SK-N-SH (cell line): ENCODE measurements around the gene PLGRKT. TPM values are rescaled to one million over a fixed set of nuclear protein-coding genes. Genes with fewer than 3 reads are reported as not detected.

Experiments used
- CTCF ChIA-PET: fragments of 300-600, 350-600 bp; formaldehyde crosslinking; extraction: SDS; loops from one replicate; lab custom pipeline; 2021; lab: Yijun Ruan, JAX
- POLR2A ChIA-PET: fragments of 350-600 bp; sonication (Branson Sonifier 250); formaldehyde crosslinking; extraction: SDS; loops from one replicate; lab custom pipeline; 2020; ENCODE audit warnings: antibody characterized with exemption, inconsistent platforms; lab: Yijun Ruan, JAX
- DNase-seq: peaks from one replicate; pipeline ENCODE4 v3.0.0; 2012
- H2AFZ ChIP-seq: fragments of 200-600 bp; sonication (generic); 2 replicates; pipeline ENCODE4 v1.8.1; 2016; ENCODE audit warnings: antibody characterized with exemption, mild to moderate bottlenecking, low read depth
- H3F3A ChIP-seq: fragments of 200-600 bp; sonication (generic); replicated peaks from 2 replicates; pipeline ENCODE3; 2016; ENCODE audit warnings: antibody characterized with exemption, mild to moderate bottlenecking; ENCODE audit not compliant: insufficient read depth
- H3K27ac ChIP-seq, 2 experiments: fragments of 200-500 bp in 1 of 2; fragments of 200-600 bp in 1 of 2; sonication (Bioruptor generic) in 1 of 2; sonication (generic), shearing (Covaris generic) in 1 of 2; 2 replicates each; pipeline versions ENCODE4 v1.5.1 to v1.6.1; 2014 to 2016; ENCODE audit warnings: low read depth in 2 of 2, inconsistent platforms in 1 of 2, low read length in 1 of 2, mild to moderate bottlenecking in 1 of 2, mixed read lengths in 1 of 2
- H3K27me3 ChIP-seq: fragments of 200-600 bp; sonication (generic), shearing (Covaris generic); 2 replicates; pipeline ENCODE4 v1.6.1; 2016; ENCODE audit warnings: mixed run types; ENCODE audit not compliant: insufficient read depth
- H3K36me3 ChIP-seq, 2 experiments: fragments of 200-500 bp in 1 of 2; fragments of 200-600 bp in 1 of 2; sonication (Bioruptor generic) in 1 of 2; sonication (generic) in 1 of 2; replicated peaks in 1 of 2; 2 replicates each; pipeline versions ENCODE3 to v1.5.1; 2014 to 2016; ENCODE audit warnings: low read length in 1 of 2, mild to moderate bottlenecking in 1 of 2; ENCODE audit not compliant: insufficient read depth in 2 of 2, control insufficient read depth in 1 of 2
- H3K4me1 ChIP-seq, 2 experiments: fragments of 200-500 bp in 1 of 2; fragments of 200-600 bp in 1 of 2; sonication (Bioruptor generic) in 1 of 2; sonication (generic), shearing (Covaris generic) in 1 of 2; 2 replicates each; pipeline versions ENCODE4 v1.5.1 to v1.6.1; 2014 to 2016; ENCODE audit warnings: low read depth in 1 of 2, low read length in 1 of 2, mixed run types in 1 of 2; ENCODE audit not compliant: insufficient read depth in 2 of 2, control insufficient read depth in 1 of 2
- H3K4me2 ChIP-seq: fragments of 200-600 bp; sonication (generic), shearing (Covaris generic); 2 replicates; pipeline ENCODE4 v1.6.1; 2017; ENCODE audit warnings: mixed run types
- H3K4me3 ChIP-seq, 2 experiments: fragments of 200-500 bp in 1 of 2; fragments of 200-600 bp in 1 of 2; sonication (Bioruptor generic) in 1 of 2; sonication (generic), shearing (Covaris generic) in 1 of 2; 2 replicates each; pipeline versions ENCODE4 v1.5.1 to v1.8.1; 2014 to 2016; ENCODE audit warnings: low read depth in 2 of 2, inconsistent platforms in 1 of 2, low read length in 1 of 2, mild to moderate bottlenecking in 1 of 2, mixed read lengths in 1 of 2, moderate library complexity in 1 of 2
- H3K79me2 ChIP-seq: fragments of 200-600 bp; sonication (generic); 2 replicates; pipeline ENCODE4 v1.8.1; 2017; ENCODE audit warnings: mild to moderate bottlenecking; ENCODE audit not compliant: insufficient read depth
- H3K9ac ChIP-seq: fragments of 200-600 bp; sonication (generic); 2 replicates; pipeline ENCODE4 v1.6.1; 2017; ENCODE audit warnings: mixed run types
- H3K9me2 ChIP-seq: fragments of 200-600 bp; sonication (generic); 2 replicates; pipeline ENCODE4 v1.6.1; 2017; ENCODE audit warnings: mixed run types
- H3K9me3 ChIP-seq: fragments of 200-600 bp; sonication (generic); 2 replicates; pipeline ENCODE4 v1.6.1; 2017; ENCODE audit warnings: mixed run types, mild to moderate bottlenecking, moderate library complexity
- H4K20me1 ChIP-seq: fragments of 200-600 bp; sonication (generic); 2 replicates; pipeline ENCODE4 v1.6.1; 2017; ENCODE audit warnings: mild to moderate bottlenecking, mixed run types; ENCODE audit not compliant: insufficient read depth
- CHD2 ChIP-seq: fragments of 150-350 bp; IDR thresholded peaks from 2 replicates; pipeline ENCODE4 v1.6.1; 2018; ENCODE audit warnings: low read length; ENCODE audit not compliant: partially characterized antibody
- ELF1 ChIP-seq: IDR thresholded peaks from 2 replicates; pipeline ENCODE4 v1.4.0; 2012
- EP300 ChIP-seq, 2 experiments: IDR thresholded peaks; 2 replicates each; pipeline versions ENCODE4 v1.4.0 to v1.6.1; 2012; ENCODE audit warnings: borderline replicate concordance in 1 of 2, low read depth in 1 of 2, low read length in 1 of 2
- FOSL2 ChIP-seq: IDR thresholded peaks from 2 replicates; pipeline ENCODE4 v1.4.0; 2012; ENCODE audit warnings: low read depth, mild to moderate bottlenecking, moderate library complexity, borderline replicate concordance
- FOXJ3 ChIP-seq: sonication (generic); formaldehyde crosslinking; IDR thresholded peaks from 2 replicates; pipeline ENCODE4 v1.5.1; 2020; ENCODE audit warnings: mild to moderate bottlenecking, missing genetic modification reagents
- FOXM1 ChIP-seq: IDR thresholded peaks from 2 replicates; pipeline ENCODE4 v1.4.0; 2012; ENCODE audit warnings: low read depth, mild to moderate bottlenecking
- GABPA ChIP-seq: IDR thresholded peaks from 2 replicates; pipeline ENCODE4 v1.4.0; 2012; ENCODE audit warnings: low read depth, mild to moderate bottlenecking
- GATA2 ChIP-seq: sonication (generic); formaldehyde crosslinking; IDR thresholded peaks from 2 replicates; pipeline ENCODE4 v1.5.0; 2020; ENCODE audit warnings: mild to moderate bottlenecking, missing genetic modification reagents
- IRF3 ChIP-seq: fragments of 150-350 bp; IDR thresholded peaks from 2 replicates; pipeline ENCODE4 v1.6.1; 2016; ENCODE audit warnings: mild to moderate bottlenecking, low read depth, low read length
- MAX ChIP-seq: IDR thresholded peaks from 2 replicates; pipeline ENCODE4 v1.4.0; 2012; ENCODE audit warnings: low read depth
- MEF2A ChIP-seq: IDR thresholded peaks from 2 replicates; pipeline ENCODE4 v1.4.0; 2012; ENCODE audit warnings: low read depth, borderline replicate concordance
- MXI1 ChIP-seq: IDR thresholded peaks from 2 replicates; pipeline ENCODE4 v1.6.1; 2012; ENCODE audit warnings: mild to moderate bottlenecking, low read depth, low read length, improper control_type of control experiment
- NRF1 ChIP-seq: IDR thresholded peaks from 2 replicates; pipeline ENCODE4 v1.6.1; 2012; ENCODE audit warnings: low read depth, mild to moderate bottlenecking, low read length
- PBX3 ChIP-seq: IDR thresholded peaks from 2 replicates; pipeline ENCODE4; 2012
- POLR2AphosphoS5 ChIP-seq: IDR thresholded peaks from 2 replicates; pipeline ENCODE4 v1.6.1; 2012; ENCODE audit warnings: low read depth, low read length
- RAD21 ChIP-seq: IDR thresholded peaks from 2 replicates; pipeline ENCODE4 v1.6.1; 2012; ENCODE audit warnings: mild to moderate bottlenecking, low read length
- RCOR1 ChIP-seq: fragments of 150-350 bp; IDR thresholded peaks from 2 replicates; pipeline ENCODE4 v1.6.1; 2017; ENCODE audit warnings: antibody characterized with exemption, low read length
- REST ChIP-seq: IDR thresholded peaks from 2 replicates; pipeline ENCODE4 v1.6.1; 2012; ENCODE audit warnings: mild to moderate bottlenecking, low read depth, low read length, moderate library complexity
- RFX5 ChIP-seq: IDR thresholded peaks from 2 replicates; pipeline ENCODE4 v1.6.1; 2012; ENCODE audit warnings: mild to moderate bottlenecking, improper control_type of control experiment, low read length
- RXRA ChIP-seq: IDR thresholded peaks from 2 replicates; pipeline ENCODE4 v1.4.0; 2012; ENCODE audit warnings: low read depth, mild to moderate bottlenecking, borderline replicate concordance
- SIN3A ChIP-seq: IDR thresholded peaks from 2 replicates; pipeline ENCODE4 v1.6.1; 2012; ENCODE audit warnings: low read depth, mild to moderate bottlenecking, low read length, moderate library complexity, borderline replicate concordance
- SMC3 ChIP-seq: IDR thresholded peaks from 2 replicates; pipeline ENCODE4 v1.6.1; 2012; ENCODE audit warnings: low read depth, low read length, improper control_type of control experiment
- TAF1 ChIP-seq: IDR thresholded peaks from 2 replicates; pipeline ENCODE4 v1.6.1; 2012; ENCODE audit warnings: low read depth, mild to moderate bottlenecking, low read length, moderate library complexity, borderline replicate concordance
- TCF12 ChIP-seq: IDR thresholded peaks from 2 replicates; pipeline ENCODE4 v1.4.0; 2012
- USF1 ChIP-seq: IDR thresholded peaks from 2 replicates; pipeline ENCODE4 v1.4.0; 2012; ENCODE audit warnings: low read depth, borderline replicate concordance
- YY1 ChIP-seq: IDR thresholded peaks from 2 replicates; pipeline ENCODE4 v1.4.0; 2012; ENCODE audit warnings: low read depth, mild to moderate bottlenecking
- WGBS: methylation state at CpG from one replicate; pipeline ENCODE4 v1.1.6; 2017; ENCODE audit warnings: low lambda C conversion rate; 5-methylcytosine and 5-hydroxymethylcytosine counted together
- polyA plus RNA-seq, 3 experiments: library from polyadenylated mRNA; depleted of rRNA; stranded (reverse); fragments of >200 nt; gene quantifications; 2 replicates each; pipeline ENCODE4 v1.2.3, GENCODE V29; 2012

PLGRKT gene
- polyA plus RNA-seq, 1 of the 3 experiments (the other 2 are of a cell fraction): 11.4 TPM

GRCh38 chr9:5450359-5451091, 12.8 kb upstream of the PLGRKT start, which contains the start of gene CD274:
CD274 (plus strand) TSS chr9:5450542; CDS start chr9:5456114, 5,572 bp downstream.
- POLR2A ChIA-PET: interaction anchor here (0.7 to 1.1 kb wide), 3 partner anchors 13 to 565 kb away, joined by 3 to 4 read pairs (median 3); partner anchors contain the start of genes PLGRKT, RANBP6 and RIC1
- H3K4me1 ChIP-seq: peaks cover 6 to 21% of the 10 kb centered on the region in 2 experiments
- TF ChIP-seq PBX3: no peak
- TF ChIP-seq SIN3A: peak; percentile 90
- TF ChIP-seq FOXJ3 (CRISPR knock-in tag): no peak
- no peak for TF ChIP-seq GATA2 (CRISPR knock-in tag)
- peak; percentile 34 for TF ChIP-seq CHD2
- TF ChIP-seq FOSL2: no peak
- no peak for TF ChIP-seq GABPA
- no peak for TF ChIP-seq RCOR1
- peak; percentile 49 for TF ChIP-seq MXI1
- peak; percentile 55 for TF ChIP-seq MAX
- TF ChIP-seq MEF2A: no peak
- TF ChIP-seq USF1: no peak
- 0 out of 2 replicates have a peak, but pooled peaks have one; percentile 23 for TF ChIP-seq REST
- no peak for TF ChIP-seq YY1
- TF ChIP-seq ELF1: no peak
- TF ChIP-seq EP300 (IDR thresholded peaks at IDR 0.05; ENCODE audit: borderline replicate concordance in 1 of 2, low read depth in 1 of 2, low read length in 1 of 2): no peak
- TF ChIP-seq RFX5: no peak; the same call in 1 of the 2 replicates
- no peak for TF ChIP-seq IRF3
- peak; percentile 77 for TF ChIP-seq NRF1
- peak; percentile 36; the same call in 1 of the 2 replicates for TF ChIP-seq FOXM1
- TF ChIP-seq TAF1: peak; percentile 93
- peak; percentile 22; the same call in 1 of the 2 replicates for TF ChIP-seq TCF12
- peak; percentile 73 for TF ChIP-seq SMC3
- TF ChIP-seq POLR2AphosphoS5: peak; percentile 64
- TF ChIP-seq RXRA: no peak
- TF ChIP-seq RAD21: peak; percentile 76

More at GRCh38 chr9:5450359-5451091, 12.8 kb upstream of the PLGRKT start, which contains the start of gene CD274:
- peak; percentile 82 for DNase-seq
- H3F3A ChIP-seq: peaks cover 43% of the 10 kb centered on the region
- peak within 1 kb of the TSS; percentile 71 for H3K9ac ChIP-seq
- H2AFZ ChIP-seq: peak within 1 kb of the TSS; percentile 88
- H3K4me3 ChIP-seq: peak within 1 kb of the TSS; percentile 64 to 67
- H3K79me2 ChIP-seq: peaks cover 65% of the 10 kb centered on the region
- peak within 1 kb of the TSS; percentile 67 to 75 for H3K27ac ChIP-seq
- no peaks in the 10 kb centered on the region for H3K9me2 ChIP-seq
- CTCF ChIA-PET: interaction anchor here (0.6 to 4.5 kb wide), 26 partner anchors 9 to 846 kb away, joined by 3 to 51 read pairs (median 4); partner anchors contain the start of genes PLGRKT and RCL1
- no peaks in the 10 kb centered on the region for H4K20me1 ChIP-seq
- H3K4me2 ChIP-seq: peak within 1 kb of the TSS; percentile 78
- no peaks in the 10 kb centered on the region for H3K36me3 ChIP-seq
- WGBS: 8% methylated on average over 17 of the region's 36 CpGs
- no peaks in the 10 kb centered on the region for H3K27me3 ChIP-seq
- H3K9me3 ChIP-seq: no peaks in the 10 kb centered on the region
